GM19372 (cell line): ENCODE results near the gene AGPAT4.
"Not testable (repeated sequence)": the region's sequence is repeated elsewhere in the genome, so short reads cannot be mapped to it uniquely, and the experiment has no call there.

Experiments used
- ATAC-seq: cut with Tn5 transposase; IDR thresholded peaks from one replicate; pipeline ENCODE4 v1.9.1; 2021; ENCODE audit warnings: mild to moderate bottlenecking, low read depth, moderate library complexity; ENCODE audit not compliant: unreplicated experiment

The AGPAT4 gene, protein sequence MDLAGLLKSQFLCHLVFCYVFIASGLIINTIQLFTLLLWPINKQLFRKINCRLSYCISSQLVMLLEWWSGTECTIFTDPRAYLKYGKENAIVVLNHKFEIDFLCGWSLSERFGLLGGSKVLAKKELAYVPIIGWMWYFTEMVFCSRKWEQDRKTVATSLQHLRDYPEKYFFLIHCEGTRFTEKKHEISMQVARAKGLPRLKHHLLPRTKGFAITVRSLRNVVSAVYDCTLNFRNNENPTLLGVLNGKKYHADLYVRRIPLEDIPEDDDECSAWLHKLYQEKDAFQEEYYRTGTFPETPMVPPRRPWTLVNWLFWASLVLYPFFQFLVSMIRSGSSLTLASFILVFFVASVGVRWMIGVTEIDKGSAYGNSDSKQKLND

DNA sequence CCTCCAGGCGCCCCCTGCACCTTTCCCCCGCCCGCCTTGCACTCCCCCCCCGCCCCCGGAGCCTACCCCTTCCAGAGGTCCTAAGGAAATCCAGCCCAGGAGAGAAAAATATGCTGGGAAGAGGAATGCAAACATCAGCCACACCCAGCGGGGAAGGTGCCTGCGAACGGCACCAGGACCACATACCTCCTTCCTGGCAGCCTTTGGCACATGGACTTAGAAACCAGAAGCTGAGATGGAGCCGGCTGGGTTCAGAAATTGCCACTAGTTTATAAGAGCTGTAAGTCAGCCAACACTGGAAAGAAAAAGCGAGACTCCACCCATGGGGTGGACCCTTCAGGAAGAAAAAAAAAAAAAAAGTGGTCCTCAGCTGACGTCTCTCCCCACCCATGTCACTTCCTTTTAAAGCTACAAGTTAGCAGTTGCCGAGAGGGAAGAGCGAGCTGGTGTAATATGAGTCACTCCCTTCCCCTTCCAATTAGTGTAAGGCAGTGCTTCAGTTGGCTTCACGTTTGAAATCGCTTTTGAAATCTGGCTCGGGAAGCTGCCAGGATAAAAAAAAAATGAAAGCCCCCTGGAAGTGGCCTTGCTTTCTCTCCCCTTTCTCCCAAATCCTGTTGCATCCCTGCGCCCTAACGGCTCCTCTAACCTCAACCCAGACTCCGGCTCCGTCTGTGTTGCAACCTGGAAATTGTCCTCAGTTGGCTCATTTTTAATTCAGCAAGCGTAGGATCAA is at the start of gene AGPAT4:
Gene AGPAT4, minus strand, starts transcription at position 310 of the 736 bp plus-strand sequence. CDS start 41,848 bp downstream, outside the sequence.
- ATAC-seq, result peak; percentile 97

DNA sequence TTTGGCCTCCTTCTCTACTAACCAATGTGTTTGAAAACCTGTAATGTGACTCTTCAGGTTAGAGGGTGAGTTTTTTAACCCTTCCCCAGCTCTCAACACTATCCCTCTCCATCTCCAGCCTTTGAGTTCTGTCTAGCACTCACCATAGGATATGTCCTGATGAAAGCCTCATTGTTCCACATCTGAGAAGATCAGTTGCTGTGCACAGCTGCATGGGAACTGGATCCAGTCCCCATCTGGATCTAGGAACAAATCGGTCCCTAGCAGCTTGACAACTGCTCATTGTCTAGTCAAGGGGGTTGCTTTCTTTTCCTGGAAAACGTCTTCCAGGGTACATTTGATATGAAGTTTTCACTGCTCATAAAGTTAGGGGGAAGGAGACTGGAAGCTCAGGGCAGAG is 45.4 kb upstream of the AGPAT4 start:
- ATAC-seq, result no peak

DNA sequence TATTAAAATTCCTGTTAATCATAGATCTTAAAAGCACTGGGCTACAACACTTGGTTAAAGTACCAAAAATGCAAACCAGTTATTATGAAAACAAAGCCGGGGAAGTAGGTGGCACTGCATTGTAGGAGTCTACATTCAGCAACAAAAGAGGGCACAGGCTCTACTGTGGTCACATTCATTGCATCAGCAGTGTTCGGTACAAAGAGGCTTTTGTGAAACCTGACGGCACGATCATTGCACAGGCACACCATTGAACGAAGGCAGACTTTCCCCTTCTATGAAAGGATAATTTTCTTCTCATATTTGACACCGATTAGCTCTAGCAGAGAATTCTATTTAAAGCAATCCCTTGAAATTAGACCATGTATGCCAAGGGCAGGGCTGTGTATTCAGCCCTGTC is 44.6 kb upstream of the AGPAT4 start:
- no peak for ATAC-seq

DNA sequence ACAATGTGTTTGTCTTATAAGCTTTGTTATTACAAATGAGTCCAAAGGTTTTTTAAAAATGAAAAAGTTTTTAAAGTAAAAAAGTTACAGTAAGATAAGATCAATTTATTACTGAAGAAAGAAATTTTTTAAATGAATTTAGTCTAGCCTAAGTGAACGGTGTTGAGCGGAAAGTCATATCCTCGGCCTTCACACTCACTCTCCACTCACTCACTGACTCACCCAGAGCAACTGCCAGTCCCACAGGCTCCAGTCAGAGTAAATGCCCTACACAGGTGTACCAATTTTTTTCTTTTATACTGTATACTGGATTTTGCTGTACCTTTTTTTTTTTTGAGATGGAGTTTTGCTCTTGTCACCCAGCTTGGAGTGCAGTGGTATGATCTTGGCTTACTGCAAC is 42.7 kb upstream of the AGPAT4 start:
- ATAC-seq, result no peak

DNA sequence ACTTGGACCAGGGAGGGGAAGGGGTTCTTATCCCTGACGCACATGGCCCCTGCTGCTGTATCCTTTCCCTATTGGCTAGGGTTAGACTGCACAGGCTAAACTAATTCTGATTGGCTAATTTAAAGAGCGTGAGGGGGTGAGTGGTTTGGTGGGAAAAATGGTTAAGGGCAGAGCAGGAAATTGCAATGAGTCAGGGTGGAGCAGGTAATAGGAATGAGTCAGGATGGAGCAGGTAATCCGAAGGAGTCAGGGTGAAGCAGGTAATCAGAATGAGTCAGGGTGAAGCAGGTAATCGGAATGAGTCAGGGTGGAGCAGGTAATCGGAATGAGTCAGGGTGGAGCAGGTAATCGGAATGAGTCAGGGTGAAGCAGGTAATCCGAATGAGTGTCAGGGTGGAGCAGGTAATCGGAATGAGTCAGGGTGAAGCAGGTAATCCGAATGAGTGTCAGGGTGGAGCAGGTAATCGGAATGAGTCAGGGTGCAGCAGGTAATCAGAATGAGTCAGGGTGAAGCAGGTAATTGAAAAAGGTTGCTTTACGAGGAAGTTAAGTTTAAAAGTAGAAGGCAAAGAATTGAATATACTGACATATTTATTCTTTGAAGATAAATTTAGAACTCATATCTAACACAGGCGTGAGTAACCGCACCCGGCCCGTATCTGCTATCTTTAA is 41.5 kb upstream of the AGPAT4 start:
- not testable (repeated sequence) for ATAC-seq

DNA sequence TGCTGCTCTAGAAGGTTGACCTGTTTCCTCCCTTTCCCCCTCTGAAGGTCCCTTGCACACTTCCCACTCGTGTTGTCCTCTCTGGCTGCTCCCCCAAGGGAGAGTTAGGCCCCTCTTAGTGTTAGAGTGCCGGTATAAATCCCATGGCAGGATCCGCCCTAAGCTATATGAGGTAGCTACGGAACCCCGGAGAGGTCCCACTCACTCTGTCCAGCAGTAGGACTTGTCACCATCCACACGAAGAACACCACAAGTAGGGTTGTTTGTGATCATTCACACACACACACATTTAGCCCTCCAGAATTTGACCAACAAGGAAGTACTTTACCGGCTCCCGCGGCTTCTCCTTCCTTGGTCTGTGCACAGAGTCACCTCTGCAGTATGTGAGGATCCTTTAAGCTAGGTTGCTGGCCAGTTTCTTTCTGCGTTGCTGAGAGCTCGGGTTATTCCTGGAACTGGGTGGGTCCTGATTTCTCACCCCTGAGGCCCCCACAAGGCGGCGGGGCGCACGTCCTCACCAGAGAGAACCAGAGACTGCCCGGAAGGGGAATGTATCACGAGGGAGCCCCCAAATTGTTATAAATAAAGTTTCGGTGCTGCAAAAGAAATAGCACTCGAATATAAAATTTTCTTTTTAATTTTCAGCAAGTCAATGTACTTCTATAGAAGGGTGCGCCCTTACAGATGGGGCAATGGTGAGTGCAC is 40.8 kb upstream of the AGPAT4 start:
- ATAC-seq, result not testable (repeated sequence)

DNA sequence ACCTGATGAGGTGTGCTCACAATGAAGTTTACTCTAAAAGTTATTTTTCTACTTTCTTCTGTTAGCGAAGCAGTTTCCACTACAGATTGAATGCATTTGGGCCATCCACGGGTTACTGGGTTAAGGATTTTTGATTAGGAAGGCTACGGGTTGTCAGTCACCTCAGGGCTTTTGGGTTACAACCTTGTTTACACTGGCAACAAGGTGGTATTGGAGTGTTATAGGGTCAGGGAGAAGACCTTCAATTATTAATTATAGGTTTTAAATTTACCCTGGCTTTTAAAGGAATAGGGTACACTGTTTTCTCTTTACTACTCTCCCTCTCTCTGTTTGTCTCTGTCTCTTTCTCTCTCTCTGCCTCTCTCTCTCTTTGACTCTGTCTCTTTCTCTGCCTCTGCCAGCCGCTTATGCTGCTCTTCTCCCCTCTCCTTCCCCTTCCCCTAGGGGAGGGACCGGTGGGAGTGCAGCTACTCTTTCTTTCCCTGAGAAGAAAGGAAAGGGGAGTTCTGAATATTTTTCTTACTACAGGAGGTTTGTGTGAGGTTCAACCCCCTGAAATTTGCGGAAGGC is 40.2 kb upstream of the AGPAT4 start:
- ATAC-seq, result no peak

DNA sequence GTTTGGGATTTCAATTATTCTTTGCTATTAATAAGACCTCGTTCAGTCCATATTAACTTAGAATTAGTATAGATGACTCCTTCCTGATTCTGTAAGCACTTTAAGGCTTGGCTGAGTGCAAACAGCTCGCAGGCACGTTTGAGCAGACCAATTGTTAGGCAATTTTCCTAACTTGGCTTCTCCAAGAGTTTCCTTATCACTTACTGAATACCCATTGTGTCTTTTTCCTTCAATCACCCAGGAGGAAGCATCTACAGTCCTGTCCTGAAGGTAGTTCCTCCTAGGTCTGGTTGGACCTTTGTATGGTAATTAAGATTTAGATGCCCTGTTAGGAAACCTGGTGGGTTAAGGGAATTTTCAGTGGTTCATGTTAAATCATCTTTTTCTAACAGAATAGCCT is 39.6 kb upstream of the AGPAT4 start:
- not testable (repeated sequence) for ATAC-seq

DNA sequence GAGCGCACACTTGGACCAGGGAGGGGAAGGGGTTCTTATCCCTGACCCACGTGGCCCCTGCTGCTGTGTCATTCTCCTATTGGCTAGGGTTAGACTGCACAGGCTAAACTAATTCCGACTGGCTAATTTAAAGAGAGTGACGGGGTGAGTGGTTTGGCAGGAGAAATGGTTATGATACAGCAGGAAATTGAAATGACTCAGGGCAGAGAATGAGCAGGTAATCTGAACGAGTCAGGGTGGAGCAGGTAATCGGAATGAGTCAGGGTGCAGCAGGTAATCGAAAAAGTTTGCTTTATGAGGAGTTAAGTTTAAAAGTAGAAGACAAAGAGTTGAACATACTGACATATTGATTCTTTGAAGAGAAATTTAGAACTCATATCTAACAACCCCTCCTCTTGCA is 35.9 kb upstream of the AGPAT4 start:
- not testable (repeated sequence) for ATAC-seq

DNA sequence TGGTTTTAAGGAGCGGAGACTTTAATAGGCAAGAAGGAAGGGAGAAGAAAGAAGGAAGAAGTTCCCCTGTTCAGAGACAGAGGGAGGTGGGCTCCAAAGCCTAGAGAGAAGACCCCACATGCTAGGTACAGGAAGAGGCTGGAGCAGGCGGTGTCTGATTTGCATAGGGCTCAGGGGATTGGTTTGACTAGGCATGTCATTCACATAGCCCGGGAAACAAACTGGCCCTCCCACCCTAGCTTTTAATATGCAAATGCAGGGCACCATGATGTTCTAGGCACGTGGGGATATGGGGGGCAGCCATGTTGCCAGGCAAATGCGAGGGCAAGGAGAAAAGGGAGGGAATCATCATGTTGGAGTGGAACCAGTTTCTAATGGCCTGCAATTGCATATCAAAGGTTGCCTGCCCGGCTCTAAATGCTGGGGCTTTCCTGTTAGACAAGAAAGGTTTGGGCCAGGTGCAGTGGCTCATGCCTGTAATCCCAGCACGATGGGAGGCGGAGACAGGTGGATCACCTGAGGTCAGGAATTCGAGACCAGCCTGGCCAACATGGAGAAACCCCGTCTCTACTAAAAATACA is 34.3 kb upstream of the AGPAT4 start:
- ATAC-seq, result no peak

DNA sequence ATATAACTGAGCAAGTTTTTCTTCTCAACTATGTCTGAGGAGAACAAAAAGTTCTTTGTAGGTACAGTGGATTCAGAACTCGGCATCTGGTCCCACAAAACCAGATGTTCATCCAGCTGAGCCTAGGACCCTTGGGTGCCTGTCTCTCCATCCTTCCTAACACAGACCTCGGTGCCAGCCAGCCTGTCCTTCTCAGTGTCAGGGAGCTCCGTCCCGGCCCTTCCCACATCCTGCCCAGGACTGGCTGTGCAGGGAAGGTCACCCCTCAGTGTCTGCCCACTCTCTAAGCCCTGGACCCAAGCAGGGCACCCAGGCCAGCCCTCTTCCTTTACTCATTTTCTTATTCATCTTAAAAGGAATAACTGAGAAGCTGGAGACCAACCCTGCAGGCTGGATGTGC is 32.0 kb upstream of the AGPAT4 start:
- no peak for ATAC-seq

DNA sequence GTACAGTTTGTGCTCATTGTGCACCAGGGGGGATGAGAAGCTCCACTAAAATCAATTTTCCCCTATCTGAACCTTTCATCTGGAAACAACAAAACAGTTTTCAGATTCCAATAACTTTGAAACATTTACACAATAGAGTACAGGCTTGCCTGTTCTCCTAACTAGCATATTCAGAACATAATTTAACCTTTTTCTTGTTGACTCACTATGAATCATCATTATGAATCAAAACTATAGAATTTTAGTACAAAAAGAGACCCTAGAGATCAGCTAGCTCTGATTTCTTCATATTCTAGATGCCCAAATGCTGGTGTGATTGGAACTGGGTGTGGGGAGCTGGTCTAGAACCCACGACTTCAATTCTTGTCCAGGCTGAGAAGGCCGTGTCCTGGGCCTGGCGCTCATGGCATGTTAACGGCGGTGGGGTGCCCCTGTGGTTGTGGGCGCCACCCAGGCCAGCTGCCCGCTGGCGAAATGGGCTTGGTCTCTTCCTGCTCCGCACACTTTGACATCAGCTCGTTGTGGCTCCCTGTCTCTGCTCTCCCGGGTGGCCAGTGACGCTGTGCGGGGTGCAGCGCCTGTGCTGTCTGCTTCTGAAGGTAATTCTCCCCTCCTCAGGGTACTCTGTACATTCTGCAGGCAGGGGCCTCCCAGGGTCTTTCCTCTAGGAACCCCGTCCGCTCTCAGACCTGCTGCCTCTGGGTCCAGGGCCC is 29.9 kb upstream of the AGPAT4 start:
- ATAC-seq, result no peak

DNA sequence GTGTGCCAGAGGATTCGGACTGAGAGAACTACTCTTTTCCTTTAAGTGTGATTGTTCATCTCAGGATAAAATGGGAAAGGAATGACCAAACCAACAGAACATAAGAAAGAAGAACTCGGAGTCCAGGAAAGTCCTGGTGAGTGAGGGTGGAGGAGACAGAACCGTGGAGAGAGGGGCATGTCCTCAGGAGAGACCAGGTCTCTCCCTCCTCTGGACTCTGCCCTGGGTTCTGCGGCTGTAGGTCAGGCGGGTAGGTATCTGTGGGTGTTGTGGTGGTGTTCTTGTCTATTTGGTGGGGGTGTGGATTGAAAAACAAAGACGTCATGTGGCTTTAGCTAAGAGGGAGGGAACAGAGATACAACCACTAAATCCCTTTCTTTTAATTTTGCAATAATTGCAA is 29.1 kb upstream of the AGPAT4 start:
- no peak for ATAC-seq

DNA sequence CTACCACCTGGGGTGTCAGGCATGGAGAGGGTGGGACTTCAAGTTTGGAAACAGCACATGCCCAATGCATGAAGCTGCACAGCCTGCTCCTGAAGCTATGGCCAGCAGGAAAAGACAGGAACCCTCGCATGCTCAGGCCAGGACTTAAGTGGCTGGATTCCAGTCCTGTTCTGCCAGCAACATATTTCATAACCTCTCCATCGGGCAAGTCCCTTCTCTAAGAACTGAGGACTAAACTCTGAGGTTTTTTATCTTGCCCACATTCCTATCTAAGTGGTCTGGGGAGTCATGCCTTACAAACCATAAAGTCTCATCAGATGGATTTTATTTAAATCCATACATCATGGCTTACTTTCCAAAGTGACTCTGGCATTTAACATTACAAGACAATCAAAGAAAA is 27.5 kb upstream of the AGPAT4 start:
- ATAC-seq, result no peak

DNA sequence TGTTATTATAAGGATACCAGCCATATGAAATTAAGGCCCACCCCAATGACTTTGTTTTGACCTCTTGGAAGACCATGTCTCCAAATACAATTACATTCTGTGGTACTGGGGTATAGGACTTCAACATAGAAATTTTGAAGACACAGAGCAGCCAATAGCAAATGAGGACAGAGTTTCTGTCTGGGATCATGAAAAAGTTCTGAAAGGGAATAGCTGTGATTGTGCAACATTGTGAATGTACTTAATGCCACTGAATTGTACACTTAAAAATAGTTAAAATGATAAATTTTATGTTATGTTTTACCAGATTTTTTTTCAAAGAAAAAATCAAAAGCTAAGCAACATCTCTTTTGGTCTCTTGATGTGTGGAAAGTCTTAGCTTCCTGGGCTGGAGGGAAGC is 27.0 kb upstream of the AGPAT4 start:
- no peak for ATAC-seq

DNA sequence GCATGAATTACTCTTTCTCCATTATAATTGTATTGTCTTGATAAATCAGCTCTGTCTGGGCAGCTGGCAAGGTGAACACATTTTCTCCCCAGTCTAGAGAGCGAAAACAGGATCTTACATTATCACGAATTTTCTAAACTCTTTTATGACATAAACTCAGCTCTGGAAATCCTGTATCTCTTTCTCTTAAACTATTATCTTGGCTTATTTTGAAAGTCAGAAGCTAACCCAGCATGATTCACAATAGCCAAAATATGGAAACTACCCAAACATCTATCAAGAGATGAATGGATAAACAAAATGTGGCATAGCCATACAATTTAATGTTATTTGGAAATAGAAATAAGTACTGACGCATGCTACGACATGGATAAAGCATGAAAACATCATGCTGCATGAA is 25.9 kb upstream of the AGPAT4 start:
- ATAC-seq, result no peak

DNA sequence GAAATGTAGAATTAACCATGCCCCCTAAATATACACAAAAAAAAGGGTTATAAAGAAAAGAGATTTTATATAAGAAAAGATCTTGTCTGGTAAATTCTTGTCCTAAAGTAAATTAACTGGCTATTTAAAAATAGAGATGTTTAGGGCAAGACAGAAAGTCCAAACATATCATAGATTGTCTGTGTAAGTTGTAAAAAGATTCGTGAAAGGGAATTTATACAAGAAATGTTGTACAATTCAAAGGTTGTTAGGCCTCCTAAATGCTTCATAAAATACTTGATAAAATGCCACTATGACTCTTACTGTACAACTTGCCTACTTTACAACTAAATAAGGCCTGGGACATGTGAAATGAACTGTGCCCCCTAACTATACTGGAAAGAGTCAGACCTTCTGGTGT is 21.9 kb upstream of the AGPAT4 start:
- ATAC-seq, result no peak

DNA sequence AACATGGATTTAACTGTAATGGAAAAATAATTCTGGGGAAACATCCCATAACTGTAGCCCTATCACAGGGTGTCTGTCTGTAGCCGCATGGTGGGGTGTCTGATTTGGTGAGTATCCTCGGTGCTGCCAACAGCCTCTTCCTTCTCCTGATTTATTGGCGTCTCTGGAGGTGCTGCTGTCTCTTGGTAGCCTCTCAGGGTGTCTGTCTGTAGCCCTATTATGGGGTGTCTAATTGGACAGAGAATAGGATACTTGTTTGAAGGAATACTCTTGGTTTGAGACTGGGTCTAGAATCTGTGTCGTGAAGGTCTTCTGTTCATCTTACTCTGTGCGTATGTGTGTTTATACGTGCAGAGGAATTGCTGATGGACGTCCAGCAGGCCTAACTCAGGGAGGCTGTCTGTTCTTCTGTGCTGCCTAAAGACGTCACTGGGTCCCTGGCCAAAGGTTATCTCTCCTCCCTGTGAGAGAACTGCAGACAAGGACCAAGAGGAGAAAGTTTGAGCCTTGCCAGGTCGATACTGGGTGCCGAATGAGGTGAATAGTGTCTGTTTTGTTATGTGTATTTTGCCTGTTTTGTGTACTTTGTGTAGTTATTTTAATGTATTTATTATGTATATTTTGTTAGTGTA is 18.9 kb upstream of the AGPAT4 start:
- ATAC-seq, result no peak

DNA sequence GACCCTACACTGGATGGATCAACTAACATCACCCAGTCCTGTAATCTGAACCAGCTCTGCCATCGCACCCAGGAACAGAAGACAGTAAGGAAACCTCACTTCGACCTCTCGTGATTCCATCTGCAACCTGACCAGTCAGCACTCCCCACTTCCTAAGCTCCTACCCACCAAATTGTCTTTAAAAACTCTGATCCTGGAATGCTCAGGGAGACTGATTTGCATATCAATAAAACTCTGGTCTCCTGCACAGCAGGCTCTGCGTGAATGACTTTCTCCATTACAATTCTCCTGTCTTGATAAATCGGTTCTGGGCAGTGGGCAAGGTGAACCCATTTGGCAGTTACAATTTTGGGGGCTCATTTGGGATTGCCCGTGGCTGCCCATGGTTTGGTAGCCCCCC is 18.3 kb upstream of the AGPAT4 start:
- no peak for ATAC-seq
